PC-9 (cell line): ENCODE measurements around the gene AGRP. TPM values are rescaled to one million over a fixed set of nuclear protein-coding genes. Genes with fewer than 3 reads are reported as not detected.

ENCODE experiments used
- BruUV-seq: library from RNA; stranded (reverse); fragments of 400-500 nt; replicated peaks from 2 replicates; lab custom pipeline; 2021; lab: Mats Ljungman, UMichigan
- CTCF ChIA-PET: fragments of 300-600 bp; sonication (Branson Sonifier 250); formaldehyde crosslinking; loops from one replicate; lab custom pipeline; 2022; ENCODE audit warnings: antibody characterized with exemption; lab: Charles Lee
- POLR2A ChIA-PET: fragments of 300-600 bp; sonication (Branson Sonifier 250); formaldehyde crosslinking; loops from one replicate; lab custom pipeline; 2022; ENCODE audit warnings: antibody characterized with exemption; ENCODE audit not compliant: unreplicated experiment; lab: Charles Lee
- DNase-seq, 2 experiments: peaks; one replicate each; pipeline versions ENCODE4 v3.0.0 to v3.0.0-alpha.2; 2015 to 2022; ENCODE audit warnings: mixed read lengths in 1 of 2
- H2AFZ ChIP-seq: fragments of 200-600 bp; sonication (generic); 2 replicates; pipeline ENCODE4 v1.8.1; 2017; ENCODE audit warnings: antibody characterized with exemption
- H3F3A ChIP-seq: fragments of 200-600 bp; sonication (generic); 2 replicates; pipeline ENCODE4 v1.8.1; 2017; ENCODE audit warnings: antibody characterized with exemption, mild to moderate bottlenecking, low read depth; ENCODE audit not compliant: insufficient read depth
- H3K27ac ChIP-seq: fragments of 200-600 bp; sonication (generic); 2 replicates; pipeline ENCODE4 v1.6.1; 2016; ENCODE audit warnings: mixed run types
- H3K27me3 ChIP-seq: fragments of 200-600 bp; sonication (generic); 2 replicates; pipeline ENCODE4 v1.6.1; 2016; ENCODE audit warnings: low read depth, mixed run types; ENCODE audit not compliant: insufficient read depth
- H3K36me3 ChIP-seq: fragments of 200-600 bp; sonication (generic); 2 replicates; pipeline ENCODE4 v1.6.1; 2016; ENCODE audit warnings: low read depth, mixed run types
- H3K4me1 ChIP-seq: fragments of 200-600 bp; sonication (generic); replicated peaks from 2 replicates; pipeline ENCODE4 v1.6.1; 2016; ENCODE audit warnings: mixed run types; ENCODE audit not compliant: insufficient read depth
- H3K4me2 ChIP-seq: fragments of 200-600 bp; sonication (generic); 2 replicates; pipeline ENCODE4 v1.6.1; 2017; ENCODE audit warnings: mixed run types
- H3K4me3 ChIP-seq: fragments of 200-600 bp; sonication (generic); 2 replicates; pipeline ENCODE4 v1.6.1; 2016; ENCODE audit warnings: mixed run types
- H3K79me2 ChIP-seq: fragments of 200-600 bp; sonication (generic); 2 replicates; pipeline ENCODE4 v1.6.1; 2017; ENCODE audit warnings: low read depth, mixed run types
- H3K9me2 ChIP-seq: fragments of 200-600 bp; sonication (generic); 2 replicates; pipeline ENCODE4 v1.8.1; 2017; ENCODE audit warnings: mild to moderate bottlenecking; ENCODE audit not compliant: insufficient read depth
- H3K9me3 ChIP-seq: fragments of 200-600 bp; sonication (generic); 2 replicates; pipeline ENCODE4 v1.8.1; 2016; ENCODE audit warnings: low read depth; ENCODE audit not compliant: insufficient read depth
- H4K20me1 ChIP-seq: fragments of 200-600 bp; sonication (generic); 2 replicates; pipeline ENCODE4 v1.8.1; 2017; ENCODE audit not compliant: insufficient read depth
- CTCF ChIP-seq: fragments of 200-600 bp; sonication (generic); conservative IDR thresholded peaks from 2 replicates; pipeline ENCODE4 v1.6.1; 2017; ENCODE audit warnings: mixed run types, antibody characterized with exemption, mild to moderate bottlenecking, moderate library complexity
- EZH2 ChIP-seq: fragments of 200-600 bp; sonication (generic); IDR thresholded peaks from 2 replicates; pipeline ENCODE4 v1.8.0; 2017; ENCODE audit warnings: antibody characterized with exemption, low read depth
- intact Hi-C: fragments of 100-400 bp; cut with micrococcal nuclease; formaldehyde crosslinking; loops from one replicate; pipeline ENCODE4 v1.10.0; 2022; ENCODE audit not compliant: unreplicated experiment
- total RNA-seq: library from RNA; stranded (reverse); gene quantifications from 2 replicates; pipeline ENCODE4 v1.2.3, GENCODE V29; 2021

The AGRP gene
- total RNA-seq, 1 experiment from 2014 or later = not detected

GRCh38 chr16:67445441-67445912 lies 37.9 kb downstream of the AGRP start:
- Histone ChIP-seq H2AFZ (no peak overlapping the region), H3K36me3 (no peaks in the 10 kb centered on the region), H3K4me1 (no peaks in the 10 kb centered on the region), H3K27ac (no peak overlapping the region), H3K4me3 (no peak overlapping the region), H4K20me1 (peaks cover 8% of the 10 kb centered on the region), H3K4me2 (no peak overlapping the region), H3F3A (no peaks in the 10 kb centered on the region), H3K9me2 (no peaks in the 10 kb centered on the region), H3K27me3 (no peaks in the 10 kb centered on the region), H3K79me2 (no peaks in the 10 kb centered on the region), H3K9me3 (no peaks in the 10 kb centered on the region)
- BruUV-seq = no TSS peak
- POLR2A ChIA-PET = no interaction called here
- no peak for TF ChIP-seq EZH2
- TF ChIP-seq CTCF = no peak
- intact Hi-C loops = no loop called here
- CTCF ChIA-PET = interaction anchor here (0.5 kb wide), 1 partner anchor 72 kb away, joined by 15 read pairs; no protein-coding TSS in a partner anchor
- DNase-seq = no peak

GRCh38 chr16:67445126-67445426 lies 38.3 kb downstream of the AGRP start:
- Histone ChIP-seq H4K20me1 (peaks cover 8% of the 10 kb centered on the region), H3K9me3 (no peaks in the 10 kb centered on the region), H3K27ac (no peak overlapping the region), H3F3A (no peaks in the 10 kb centered on the region), H3K4me1 (no peaks in the 10 kb centered on the region), H3K4me2 (no peak overlapping the region), H2AFZ (no peak overlapping the region), H3K9me2 (no peaks in the 10 kb centered on the region), H3K27me3 (no peaks in the 10 kb centered on the region), H3K4me3 (no peak overlapping the region), H3K36me3 (no peaks in the 10 kb centered on the region), H3K79me2 (no peaks in the 10 kb centered on the region)
- no TSS peak for BruUV-seq
- POLR2A ChIA-PET = no interaction called here
- CTCF ChIA-PET = interaction anchor here (0.5 kb wide), 1 partner anchor 71 kb away, joined by 15 read pairs; no protein-coding TSS in a partner anchor
- intact Hi-C loops = no loop called here
- TF ChIP-seq CTCF (no peak), EZH2 (no peak)
- no peak for DNase-seq

DNA sequence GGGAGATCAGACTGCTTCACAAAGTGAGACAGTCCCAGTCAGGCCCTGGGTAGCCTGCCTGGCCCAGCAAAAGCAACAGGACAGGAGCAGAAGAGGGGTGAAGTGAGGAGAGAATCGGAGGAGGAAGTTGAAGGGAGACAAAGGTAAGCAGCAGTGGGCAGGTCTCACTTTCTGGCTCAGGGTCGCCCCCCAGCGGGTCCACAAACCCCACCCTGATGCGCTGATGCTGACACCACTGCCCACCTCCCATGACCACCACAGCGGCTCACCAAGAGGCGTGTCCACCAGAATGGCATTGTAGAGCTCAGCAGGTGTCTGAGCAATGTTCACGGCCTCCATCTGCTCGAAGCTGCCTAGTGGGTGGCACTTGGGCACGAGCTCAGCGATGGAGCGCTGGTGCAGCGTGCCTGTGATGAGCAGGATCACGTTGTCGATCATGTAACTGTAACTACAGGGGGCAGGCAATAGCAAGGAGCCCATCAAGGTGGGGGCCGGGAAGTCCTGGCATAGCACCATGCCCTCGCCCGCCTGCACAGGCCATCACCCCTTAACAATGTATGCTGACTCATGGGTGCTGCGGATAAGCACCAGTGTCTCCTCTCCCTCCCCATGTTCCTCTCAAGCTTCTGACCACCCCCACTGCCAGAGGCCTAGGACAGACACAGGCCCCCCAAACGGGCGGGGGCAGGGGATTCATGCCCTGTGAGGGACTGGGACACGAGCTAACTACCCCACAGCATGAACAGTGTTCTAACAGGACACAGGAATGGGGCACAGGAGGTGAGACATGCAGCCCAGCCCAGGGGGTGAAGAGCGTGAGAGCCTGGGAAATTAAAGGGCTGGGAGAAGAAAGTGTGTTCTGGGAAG lies 38.9 kb downstream of the AGRP start:
- no peak for DNase-seq
- no peaks in the 10 kb centered on the region for H3K27me3 ChIP-seq
- H3K9me3 ChIP-seq = no peaks in the 10 kb centered on the region
- intact Hi-C loops = no loop called here
- POLR2A ChIA-PET = interaction anchor here (0.6 kb wide), 1 partner anchor 27 kb away, joined by 3 read pairs; no protein-coding TSS in a partner anchor
- H3K4me3 ChIP-seq = no peak overlapping the region
- H3K27ac ChIP-seq = no peak overlapping the region
- no peak overlapping the region for H3K4me2 ChIP-seq
- H3K9me2 ChIP-seq = no peaks in the 10 kb centered on the region
- TF ChIP-seq EZH2 (no peak), CTCF (no peak)
- H3K36me3 ChIP-seq = no peaks in the 10 kb centered on the region
- CTCF ChIA-PET = no interaction called here
- peaks cover 5% of the 10 kb centered on the region for H4K20me1 ChIP-seq
- no peaks in the 10 kb centered on the region for H3K79me2 ChIP-seq
- BruUV-seq = no TSS peak
- no peak overlapping the region for H2AFZ ChIP-seq
- H3F3A ChIP-seq = no peaks in the 10 kb centered on the region
- H3K4me1 ChIP-seq = no peaks in the 10 kb centered on the region
